Neural progenitor cell (in vitro differentiated cells): ENCODE data around the gene PGBD5.

Source experiments
- EZH2 ChIP-seq: fragments of 200-600 bp; sonication (generic); IDR thresholded peaks from 2 replicates; pipeline ENCODE4 v1.6.1; 2017; ENCODE audit warnings: antibody characterized with exemption, mild to moderate bottlenecking, moderate library complexity
- EZH2phosphoT487 ChIP-seq: fragments of 200-600 bp; sonication (generic); IDR thresholded peaks from 2 replicates; pipeline ENCODE4 v1.6.1; 2017; ENCODE audit warnings: antibody characterized with exemption
- TF ChIP-seq, protein P1 (sequence below): fragments of 200-600 bp; sonication (generic); IDR thresholded peaks from 2 replicates; pipeline ENCODE4 v1.5.1; 2017; ENCODE audit warnings: antibody characterized with exemption, mild to moderate bottlenecking

DNA sequence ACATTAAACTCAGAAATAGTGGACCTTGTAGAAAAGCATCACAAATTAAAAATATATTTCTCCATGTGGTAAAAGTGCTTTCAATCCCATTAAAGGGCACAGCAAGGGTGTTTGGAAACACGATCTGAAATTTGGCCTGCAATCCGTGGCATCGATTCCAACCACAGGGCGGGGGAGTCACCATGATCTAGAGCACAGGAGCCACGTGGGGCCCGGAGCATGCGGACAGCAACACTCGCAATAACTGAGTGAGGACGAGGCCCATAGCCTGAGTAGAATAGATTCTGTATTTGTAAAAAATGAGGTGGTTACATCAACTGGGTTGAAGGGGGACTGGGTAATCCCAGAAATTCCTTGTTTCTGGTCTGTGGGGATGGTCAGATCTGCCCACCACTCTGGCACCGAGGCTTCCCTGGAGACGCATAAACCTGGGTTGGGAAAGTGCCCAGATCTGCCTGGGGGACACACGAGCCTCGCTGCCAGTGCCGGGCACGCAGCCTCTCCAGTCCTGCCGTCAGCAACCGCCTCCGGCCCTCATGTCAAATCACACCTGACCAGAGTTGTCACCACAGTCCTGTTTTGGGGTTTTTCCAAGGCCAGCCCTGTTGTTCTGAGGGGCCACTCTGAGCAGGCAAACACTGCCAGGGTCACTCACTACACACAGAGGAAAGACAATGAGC is 104.3 kb downstream of the PGBD5 start:
- TF ChIP-seq, protein P1, sequence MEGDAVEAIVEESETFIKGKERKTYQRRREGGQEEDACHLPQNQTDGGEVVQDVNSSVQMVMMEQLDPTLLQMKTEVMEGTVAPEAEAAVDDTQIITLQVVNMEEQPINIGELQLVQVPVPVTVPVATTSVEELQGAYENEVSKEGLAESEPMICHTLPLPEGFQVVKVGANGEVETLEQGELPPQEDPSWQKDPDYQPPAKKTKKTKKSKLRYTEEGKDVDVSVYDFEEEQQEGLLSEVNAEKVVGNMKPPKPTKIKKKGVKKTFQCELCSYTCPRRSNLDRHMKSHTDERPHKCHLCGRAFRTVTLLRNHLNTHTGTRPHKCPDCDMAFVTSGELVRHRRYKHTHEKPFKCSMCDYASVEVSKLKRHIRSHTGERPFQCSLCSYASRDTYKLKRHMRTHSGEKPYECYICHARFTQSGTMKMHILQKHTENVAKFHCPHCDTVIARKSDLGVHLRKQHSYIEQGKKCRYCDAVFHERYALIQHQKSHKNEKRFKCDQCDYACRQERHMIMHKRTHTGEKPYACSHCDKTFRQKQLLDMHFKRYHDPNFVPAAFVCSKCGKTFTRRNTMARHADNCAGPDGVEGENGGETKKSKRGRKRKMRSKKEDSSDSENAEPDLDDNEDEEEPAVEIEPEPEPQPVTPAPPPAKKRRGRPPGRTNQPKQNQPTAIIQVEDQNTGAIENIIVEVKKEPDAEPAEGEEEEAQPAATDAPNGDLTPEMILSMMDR, result no peak
- no peak for TF ChIP-seq EZH2
- no peak for TF ChIP-seq EZH2phosphoT487
